ENCODE measurements around the gene ACTN1. TPM values are rescaled to one million over a fixed set of nuclear protein-coding genes. Genes with fewer than 3 reads are reported as not detected.
A peak's percentile ranks its signal among the peaks of the same experiment; 100 is the strongest.

ACTN1 gene
- total RNA-seq, 3 donors from 2014 or later (not counting 1 experiment from before 2014, with no cell fraction given) = 14.9 to 39.5 (median 19.6) TPM

- Mint-ChIP-seq H3K4me1 (no peaks in the 10 kb centered on the region), H3K36me3 (no peaks in the 10 kb centered on the region), H3K27ac (no peak overlapping the region), H3K9me3 (no peaks in the 10 kb centered on the region), H3K4me3 (no peak overlapping the region), H3K27me3 (ENCODE audit: low read depth in 2 of 2) (no peaks in the 10 kb centered on the region)
- no peaks in the 10 kb centered on the region for H3K27me3 ChIP-seq (ENCODE audit: control insufficient read depth, insufficient read depth, low read length)
- ATAC-seq = no peak
- intact Hi-C loops (cut with micrococcal nuclease) = no loop called here
- no peaks in the 10 kb centered on the region for H3K9me3 ChIP-seq (ENCODE audit: control insufficient read depth, insufficient read depth, low read length)
- no peaks in the 10 kb centered on the region for H3K36me3 ChIP-seq (ENCODE audit: control insufficient read depth, insufficient read depth, low read length)
- H3K4me1 ChIP-seq (ENCODE audit: control insufficient read depth, insufficient read depth, low read length) = no peaks in the 10 kb centered on the region
- 91% methylated on average over 10 of the region's 10 CpGs for WGBS (ENCODE audit: insufficient coverage)
- DNase-seq = peak in 1 of 2 donors; percentile 30
- TF ChIP-seq, protein P1, sequence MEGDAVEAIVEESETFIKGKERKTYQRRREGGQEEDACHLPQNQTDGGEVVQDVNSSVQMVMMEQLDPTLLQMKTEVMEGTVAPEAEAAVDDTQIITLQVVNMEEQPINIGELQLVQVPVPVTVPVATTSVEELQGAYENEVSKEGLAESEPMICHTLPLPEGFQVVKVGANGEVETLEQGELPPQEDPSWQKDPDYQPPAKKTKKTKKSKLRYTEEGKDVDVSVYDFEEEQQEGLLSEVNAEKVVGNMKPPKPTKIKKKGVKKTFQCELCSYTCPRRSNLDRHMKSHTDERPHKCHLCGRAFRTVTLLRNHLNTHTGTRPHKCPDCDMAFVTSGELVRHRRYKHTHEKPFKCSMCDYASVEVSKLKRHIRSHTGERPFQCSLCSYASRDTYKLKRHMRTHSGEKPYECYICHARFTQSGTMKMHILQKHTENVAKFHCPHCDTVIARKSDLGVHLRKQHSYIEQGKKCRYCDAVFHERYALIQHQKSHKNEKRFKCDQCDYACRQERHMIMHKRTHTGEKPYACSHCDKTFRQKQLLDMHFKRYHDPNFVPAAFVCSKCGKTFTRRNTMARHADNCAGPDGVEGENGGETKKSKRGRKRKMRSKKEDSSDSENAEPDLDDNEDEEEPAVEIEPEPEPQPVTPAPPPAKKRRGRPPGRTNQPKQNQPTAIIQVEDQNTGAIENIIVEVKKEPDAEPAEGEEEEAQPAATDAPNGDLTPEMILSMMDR (IDR thresholded peaks at IDR 0.05) = no peak
- no peak overlapping the region for H3K4me3 ChIP-seq (ENCODE audit: low read length)
- H3K27ac ChIP-seq (ENCODE audit: low read length) = no peak overlapping the region
These were observed 60.5 kb downstream of the ACTN1 start for GRCh38 chr14:68918612-68919011.

DNA sequence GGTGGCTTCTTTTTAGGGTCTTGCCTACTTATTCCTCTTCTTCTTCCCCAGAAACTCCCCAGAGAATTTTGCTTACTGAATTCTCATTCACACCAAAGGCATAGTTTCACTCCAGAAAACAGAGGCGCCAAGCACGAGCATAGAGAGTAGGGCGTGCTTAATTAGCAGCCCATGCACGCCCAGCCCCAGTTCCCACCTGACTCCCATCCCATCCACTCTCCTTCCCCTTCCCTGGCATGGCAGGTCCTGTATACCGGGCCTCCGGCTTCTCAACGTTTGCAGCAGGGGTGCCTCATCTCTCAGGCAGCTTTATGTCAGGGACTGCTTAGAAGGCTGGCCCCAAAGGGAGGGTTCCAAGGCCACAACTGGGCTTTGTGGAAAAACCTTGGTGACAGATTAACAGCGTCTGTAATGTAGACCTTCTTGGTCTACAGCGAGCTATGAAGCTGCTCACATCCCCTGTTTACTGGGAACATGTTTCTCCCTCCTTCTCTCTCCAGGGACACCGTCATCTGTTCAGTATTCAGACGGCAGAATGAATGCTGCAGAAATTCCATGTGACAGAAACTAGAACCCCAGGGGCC lies 62.7 kb downstream of the ACTN1 start:
- Mint-ChIP-seq H3K9me3 (no peaks in the 10 kb centered on the region), H3K4me1 (peaks cover 4 to 5% of the 10 kb centered on the region in 2 donors), H3K4me3 (no peak overlapping the region), H3K27me3 (ENCODE audit: low read depth in 2 of 2) (peaks cover 0 to 1% of the 10 kb centered on the region in 2 donors), H3K36me3 (no peaks in the 10 kb centered on the region), H3K27ac (no peak overlapping the region)
- TF ChIP-seq, protein P1 (IDR thresholded peaks at IDR 0.05) = no peak
- ATAC-seq = no peak
- DNase-seq = no peak
- Histone ChIP-seq H3K4me1 (ENCODE audit: control insufficient read depth, insufficient read depth, low read length) (peaks cover 4% of the 10 kb centered on the region), H3K27ac (ENCODE audit: low read length) (no peak overlapping the region), H3K9me3 (ENCODE audit: control insufficient read depth, insufficient read depth, low read length) (no peaks in the 10 kb centered on the region), H3K27me3 (ENCODE audit: control insufficient read depth, insufficient read depth, low read length) (no peaks in the 10 kb centered on the region), H3K36me3 (ENCODE audit: control insufficient read depth, insufficient read depth, low read length) (no peaks in the 10 kb centered on the region), H3K4me3 (ENCODE audit: low read length) (no peak overlapping the region)
- 91% methylated on average over 11 of the region's 11 CpGs for WGBS (ENCODE audit: insufficient coverage)
- intact Hi-C loops (cut with micrococcal nuclease) = no loop called here

DNA sequence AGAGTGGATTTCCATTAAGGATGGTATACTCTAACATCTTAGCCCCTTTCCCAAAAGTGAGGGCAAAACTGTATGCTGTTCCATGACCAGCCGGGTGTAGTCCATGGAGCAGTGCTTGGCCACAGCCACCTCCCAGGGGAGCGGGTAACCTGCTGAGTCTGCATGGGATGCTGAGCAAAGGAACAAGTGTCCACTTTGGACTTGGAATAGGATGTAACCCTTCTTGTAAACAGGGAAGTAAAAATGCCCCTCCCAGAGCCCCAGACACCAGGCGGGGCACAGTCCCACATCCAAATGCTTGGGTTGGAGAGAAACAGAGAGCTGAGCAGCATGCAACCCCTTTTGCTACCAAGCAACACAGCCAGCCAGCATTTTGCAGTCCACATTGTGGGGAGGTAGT lies 65.6 kb downstream of the ACTN1 start:
- Mint-ChIP-seq H3K36me3 (no peaks in the 10 kb centered on the region), H3K27me3 (ENCODE audit: low read depth in 2 of 2) (peaks cover 0 to 2% of the 10 kb centered on the region in 2 donors), H3K4me3 (no peak overlapping the region), H3K27ac (no peak overlapping the region), H3K9me3 (no peaks in the 10 kb centered on the region), H3K4me1 (peaks cover 6 to 7% of the 10 kb centered on the region in 2 donors)
- 91% methylated on average over 3 of the region's 3 CpGs for WGBS (ENCODE audit: insufficient coverage)
- intact Hi-C loops (cut with micrococcal nuclease) = loop anchor here (5.0 kb wide), 1 partner anchor 194 kb away; no protein-coding TSS in a partner anchor
- Histone ChIP-seq H3K27me3 (ENCODE audit: control insufficient read depth, insufficient read depth, low read length) (no peaks in the 10 kb centered on the region), H3K36me3 (ENCODE audit: control insufficient read depth, insufficient read depth, low read length) (no peaks in the 10 kb centered on the region), H3K9me3 (ENCODE audit: control insufficient read depth, insufficient read depth, low read length) (no peaks in the 10 kb centered on the region), H3K4me1 (ENCODE audit: control insufficient read depth, insufficient read depth, low read length) (peaks cover 4% of the 10 kb centered on the region), H3K27ac (ENCODE audit: low read length) (no peak overlapping the region), H3K4me3 (ENCODE audit: low read length) (no peak overlapping the region)
- DNase-seq = no peak
- no peak for ATAC-seq
- TF ChIP-seq, protein P1 (IDR thresholded peaks at IDR 0.05) = no peak
